Measurements from ENCODE around the gene DERA.

GRCh38 chr12:15972894-15973293 is 61.8 kb downstream of the DERA start:
- no peak for TF ChIP-seq CTCF (IDR thresholded peaks at IDR 0.05)
- TF ChIP-seq SIN3A (IDR thresholded peaks at IDR 0.05; ENCODE audit: borderline replicate concordance, insufficient read depth, low read depth, low read length), result no peak
- no peak for TF ChIP-seq POLR2AphosphoS5 (IDR thresholded peaks at IDR 0.05; ENCODE audit: low read depth, low read length)
- no peak for TF ChIP-seq REST (IDR thresholded peaks at IDR 0.05; ENCODE audit: insufficient read depth in 1 of 2, low read depth in 2 of 2, low read length in 1 of 2)
- no peak for TF ChIP-seq TCF7L2 (IDR thresholded peaks at IDR 0.05; ENCODE audit: low read depth, low read length)

Measured in Panc1 (cell line).